Lower lobe of right lung (tissue), 2 donors: Measurements from ENCODE around the gene PCDHGB4. TPM values are rescaled to one million over a fixed set of nuclear protein-coding genes. Genes with fewer than 3 reads are reported as not detected.

ENCODE experiments used
- ATAC-seq, 2 donors: fragments of 200-7000 bp; cut with Tn5 transposase; one replicate each; pipeline ENCODE4 v1.9.1; 2020 to 2022; ENCODE audit warnings: mild to moderate bottlenecking in 2 of 2, moderate library complexity in 2 of 2
- DNase-seq: peaks from one replicate; pipeline ENCODE4 v3.0.0-alpha.2; 2020
- H3K27ac ChIP-seq: fragments of 200-600 bp; one replicate; pipeline ENCODE4 v1.8.0; 2022
- H3K27me3 ChIP-seq: fragments of 200-600 bp; one replicate; pipeline ENCODE4 v1.8.0; 2022; ENCODE audit warnings: low read depth
- H3K36me3 ChIP-seq: fragments of 200-600 bp; one replicate; pipeline ENCODE4 v1.8.0; 2022; ENCODE audit warnings: mild to moderate bottlenecking
- H3K4me1 ChIP-seq: fragments of 200-600 bp; one replicate; pipeline ENCODE4 v1.8.0; 2022
- H3K4me3 ChIP-seq: fragments of 200-600 bp; one replicate; pipeline ENCODE4 v1.8.0; 2022; ENCODE audit warnings: mild to moderate bottlenecking
- H3K9me3 ChIP-seq: fragments of 200-600 bp; one replicate; pipeline ENCODE4 v1.8.0; 2022
- intact Hi-C: fragments of 100-400 bp; cut with DNase I; formaldehyde crosslinking; loops from one replicate; pipeline ENCODE4 v1.11.0; 2022
- total RNA-seq: library from RNA; stranded (reverse); fragmentation: NEBNext Ultra II Directional; extraction: Animal tissue kit (Norgen Biotek cat#: 25700); gene quantifications from one replicate; pipeline ENCODE4 v1.2.1, GENCODE V29; 2021
- TF ChIP-seq, protein P1 (sequence below): fragments of 200-600 bp; IDR thresholded peaks from one replicate; pipeline ENCODE4 v1.8.0; 2022; ENCODE audit warnings: antibody characterized with exemption, mild to moderate bottlenecking
- donor health status: DM: no; HTN: yes; CAD: no; lungs with severe emphysema.

Gene PCDHGB4
- total RNA-seq, 1 donor from 2014 or later: 5.3 TPM

GRCh38 chr5:141362719-141363118 is 24.8 kb upstream of the PCDHGB4 start:
- ATAC-seq (no peak), DNase-seq (no peak)
- Histone ChIP-seq H3K9me3 (peaks cover 80% of the 10 kb centered on the region), H3K4me3 (no peak overlapping the region), H3K27me3 (peaks cover 49% of the 10 kb centered on the region), H3K4me1 (no peaks in the 10 kb centered on the region), H3K36me3 (no peaks in the 10 kb centered on the region), H3K27ac (no peak overlapping the region)
- intact Hi-C loops: no loop called here
- TF ChIP-seq, protein P1, sequence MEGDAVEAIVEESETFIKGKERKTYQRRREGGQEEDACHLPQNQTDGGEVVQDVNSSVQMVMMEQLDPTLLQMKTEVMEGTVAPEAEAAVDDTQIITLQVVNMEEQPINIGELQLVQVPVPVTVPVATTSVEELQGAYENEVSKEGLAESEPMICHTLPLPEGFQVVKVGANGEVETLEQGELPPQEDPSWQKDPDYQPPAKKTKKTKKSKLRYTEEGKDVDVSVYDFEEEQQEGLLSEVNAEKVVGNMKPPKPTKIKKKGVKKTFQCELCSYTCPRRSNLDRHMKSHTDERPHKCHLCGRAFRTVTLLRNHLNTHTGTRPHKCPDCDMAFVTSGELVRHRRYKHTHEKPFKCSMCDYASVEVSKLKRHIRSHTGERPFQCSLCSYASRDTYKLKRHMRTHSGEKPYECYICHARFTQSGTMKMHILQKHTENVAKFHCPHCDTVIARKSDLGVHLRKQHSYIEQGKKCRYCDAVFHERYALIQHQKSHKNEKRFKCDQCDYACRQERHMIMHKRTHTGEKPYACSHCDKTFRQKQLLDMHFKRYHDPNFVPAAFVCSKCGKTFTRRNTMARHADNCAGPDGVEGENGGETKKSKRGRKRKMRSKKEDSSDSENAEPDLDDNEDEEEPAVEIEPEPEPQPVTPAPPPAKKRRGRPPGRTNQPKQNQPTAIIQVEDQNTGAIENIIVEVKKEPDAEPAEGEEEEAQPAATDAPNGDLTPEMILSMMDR: no peak

GRCh38 chr5:141363952-141364660 is 23.4 kb upstream of the PCDHGB4 start, which contains the start of gene PCDHGA5:
PCDHGA5 (plus strand) TSS chr5:141364162; CDS start chr5:141364331, 169 bp downstream.
- Histone ChIP-seq H3K27me3 (peaks cover 49% of the 10 kb centered on the region), H3K36me3 (no peaks in the 10 kb centered on the region), H3K9me3 (peaks cover 79% of the 10 kb centered on the region), H3K4me1 (no peaks in the 10 kb centered on the region), H3K4me3 (peak within 1 kb of the TSS; percentile 28), H3K27ac (no peak within 1 kb of the TSS)
- intact Hi-C loops: no loop called here
- ATAC-seq (no peak), DNase-seq (no peak)
- TF ChIP-seq, protein P1: no peak

DNA sequence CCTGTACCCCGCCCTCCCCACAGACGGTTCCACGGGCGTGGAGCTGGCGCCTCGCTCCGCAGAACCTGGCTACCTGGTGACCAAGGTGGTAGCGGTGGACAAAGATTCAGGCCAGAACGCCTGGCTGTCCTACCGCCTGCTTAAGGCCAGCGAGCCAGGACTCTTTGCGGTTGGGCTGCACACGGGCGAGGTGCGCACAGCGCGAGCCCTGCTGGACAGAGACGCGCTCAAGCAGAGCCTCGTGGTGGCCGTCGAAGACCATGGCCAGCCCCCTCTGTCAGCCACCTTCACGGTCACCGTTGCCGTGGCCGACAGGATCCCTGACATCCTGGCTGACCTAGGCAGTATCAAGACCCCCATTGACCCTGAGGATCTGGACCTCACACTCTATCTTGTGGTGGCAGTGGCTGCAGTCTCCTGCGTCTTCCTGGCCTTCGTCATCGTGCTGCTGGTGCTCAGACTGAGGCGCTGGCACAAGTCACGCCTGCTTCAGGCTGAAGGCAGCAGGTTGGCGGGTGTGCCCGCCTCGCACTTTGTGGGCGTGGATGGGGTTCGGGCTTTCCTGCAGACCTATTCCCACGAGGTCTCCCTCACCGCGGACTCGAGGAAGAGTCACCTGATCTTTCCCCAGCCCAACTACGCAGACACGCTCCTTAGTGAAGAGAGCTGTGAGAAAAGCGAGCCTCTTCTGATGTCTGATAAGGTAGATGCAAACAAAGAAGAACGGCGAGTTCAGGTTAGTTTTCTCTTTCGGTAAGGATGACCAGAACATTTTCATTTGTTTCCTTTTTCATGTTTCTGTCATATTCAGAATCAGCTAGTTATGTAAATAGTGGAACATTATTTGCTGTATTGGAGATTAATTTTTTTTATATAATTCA is 21.2 kb upstream of the PCDHGB4 start:
- Histone ChIP-seq H3K4me3 (no peak overlapping the region), H3K27ac (no peak overlapping the region), H3K27me3 (peaks cover 47% of the 10 kb centered on the region), H3K4me1 (no peaks in the 10 kb centered on the region), H3K9me3 (peaks cover 80% of the 10 kb centered on the region), H3K36me3 (no peaks in the 10 kb centered on the region)
- no peak for ATAC-seq
- DNase-seq: no peak
- TF ChIP-seq, protein P1: no peak
- intact Hi-C loops: no loop called here

DNA sequence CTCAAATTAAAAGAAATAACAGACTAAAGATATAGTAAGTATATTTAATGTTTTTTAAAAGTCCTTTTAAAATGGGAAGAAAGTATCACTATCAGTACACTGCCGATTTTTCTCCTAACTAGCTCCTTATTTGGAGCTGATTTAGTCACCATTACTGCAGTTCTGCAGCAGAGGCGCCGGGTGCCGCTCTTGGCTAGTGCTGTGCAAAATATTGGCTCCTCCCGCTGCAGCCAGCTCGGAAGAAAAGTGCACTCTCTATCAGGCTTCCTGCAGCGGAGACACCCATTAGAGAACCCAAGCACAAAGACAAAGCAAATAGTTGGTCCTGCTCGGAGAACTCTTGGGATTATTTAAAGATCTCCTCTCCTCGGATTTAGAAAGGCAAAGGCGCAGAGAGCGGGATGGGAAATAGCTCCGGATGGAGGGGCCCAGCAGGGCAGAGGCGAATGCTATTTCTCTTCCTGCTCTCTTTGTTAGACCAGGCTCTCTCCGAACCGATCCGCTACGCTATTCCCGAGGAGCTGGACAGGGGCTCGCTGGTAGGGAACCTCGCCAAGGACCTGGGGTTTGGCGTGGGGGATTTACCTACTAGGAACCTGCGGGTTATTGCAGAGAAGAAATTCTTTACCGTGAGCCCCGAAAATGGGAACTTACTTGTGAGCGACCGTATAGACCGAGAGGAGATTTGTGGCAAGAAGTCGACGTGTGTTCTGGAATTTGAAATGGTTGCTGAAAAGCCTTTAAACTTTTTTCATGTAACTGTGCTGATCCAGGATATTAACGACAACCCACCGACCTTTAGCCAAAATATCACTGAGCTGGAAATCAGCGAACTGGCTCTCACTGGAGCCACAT is 17.3 kb upstream of the PCDHGB4 start, which contains the start of gene PCDHGB3:
Gene PCDHGB3, plus strand, starts transcription at position 249 of the 855 bp plus-strand sequence. Its CDS starts 153 bp downstream, at position 402.
- DNase-seq (no peak), ATAC-seq (peak; percentile 59 to 68)
- TF ChIP-seq, protein P1: no peak
- Histone ChIP-seq H3K9me3 (peaks cover 84% of the 10 kb centered on the region), H3K4me1 (no peaks in the 10 kb centered on the region), H3K4me3 (peak within 1 kb of the TSS; percentile 34), H3K36me3 (no peaks in the 10 kb centered on the region), H3K27me3 (peaks cover 40% of the 10 kb centered on the region), H3K27ac (no peak within 1 kb of the TSS)
- intact Hi-C loops: no loop called here
